Upper lobe of left lung (tissue), 4 donors: ENCODE measurements around the gene PGPEP1.

ENCODE experiments used
- EP300 ChIP-seq, 4 donors: sonication (generic); formaldehyde crosslinking; IDR thresholded peaks; one replicate each; pipeline ENCODE4 v1.5.1; 2017; ENCODE audit warnings: antibody characterized with exemption in 4 of 4, control low read depth in 2 of 4
- POLR2A ChIP-seq, 4 donors: fragments of 450-650 bp; IDR thresholded peaks; one replicate each; pipeline ENCODE4 v1.5.1; 2016 to 2017; ENCODE audit warnings: antibody characterized with exemption in 4 of 4, mild to moderate bottlenecking in 2 of 4
- TF ChIP-seq, protein P1 (sequence below), 6 experiments: fragments of 450-650 bp in 4 of 6; fragments of 200-600 bp in 2 of 6; sonication (generic) in 2 of 6; IDR thresholded peaks; one replicate each; pipeline ENCODE4 v1.5.1; 2016 to 2019; ENCODE audit warnings: antibody characterized with exemption in 6 of 6

DNA sequence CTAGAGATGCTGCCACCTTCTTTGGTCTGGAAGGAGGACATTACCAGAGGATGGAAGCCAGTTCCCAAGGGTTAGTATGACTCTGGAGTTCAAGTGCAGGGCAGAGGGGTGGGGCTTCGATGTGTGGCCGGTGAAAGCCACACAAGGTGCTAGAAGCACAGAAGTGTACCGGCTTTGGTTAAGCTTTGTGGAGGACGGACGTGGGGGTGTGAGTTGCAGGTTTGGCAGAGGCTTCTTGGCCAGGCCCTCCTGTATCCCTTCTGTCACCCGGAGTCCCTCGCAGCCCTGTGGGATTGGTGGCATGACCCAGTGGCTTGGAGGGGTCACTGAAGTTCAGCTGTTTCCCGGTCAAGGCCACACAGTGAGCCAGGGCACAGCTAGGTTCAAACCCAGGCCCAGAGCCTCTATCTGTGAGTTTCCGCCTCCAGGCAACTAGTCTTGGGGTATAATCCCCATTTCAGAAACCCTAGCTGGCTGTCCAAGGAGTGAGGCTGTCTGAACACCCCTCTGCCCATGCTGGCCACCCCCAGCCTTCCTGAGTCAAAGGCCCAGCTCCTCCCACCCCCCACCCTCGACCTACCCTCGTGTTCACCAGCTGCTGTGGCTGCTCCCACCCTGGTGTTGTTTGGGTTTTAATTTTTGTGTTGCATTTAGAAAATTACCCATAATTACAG is 74.2 kb downstream of the PGPEP1 start:
- TF ChIP-seq EP300 (IDR thresholded peaks at IDR 0.05): no peak
- TF ChIP-seq, protein P1, sequence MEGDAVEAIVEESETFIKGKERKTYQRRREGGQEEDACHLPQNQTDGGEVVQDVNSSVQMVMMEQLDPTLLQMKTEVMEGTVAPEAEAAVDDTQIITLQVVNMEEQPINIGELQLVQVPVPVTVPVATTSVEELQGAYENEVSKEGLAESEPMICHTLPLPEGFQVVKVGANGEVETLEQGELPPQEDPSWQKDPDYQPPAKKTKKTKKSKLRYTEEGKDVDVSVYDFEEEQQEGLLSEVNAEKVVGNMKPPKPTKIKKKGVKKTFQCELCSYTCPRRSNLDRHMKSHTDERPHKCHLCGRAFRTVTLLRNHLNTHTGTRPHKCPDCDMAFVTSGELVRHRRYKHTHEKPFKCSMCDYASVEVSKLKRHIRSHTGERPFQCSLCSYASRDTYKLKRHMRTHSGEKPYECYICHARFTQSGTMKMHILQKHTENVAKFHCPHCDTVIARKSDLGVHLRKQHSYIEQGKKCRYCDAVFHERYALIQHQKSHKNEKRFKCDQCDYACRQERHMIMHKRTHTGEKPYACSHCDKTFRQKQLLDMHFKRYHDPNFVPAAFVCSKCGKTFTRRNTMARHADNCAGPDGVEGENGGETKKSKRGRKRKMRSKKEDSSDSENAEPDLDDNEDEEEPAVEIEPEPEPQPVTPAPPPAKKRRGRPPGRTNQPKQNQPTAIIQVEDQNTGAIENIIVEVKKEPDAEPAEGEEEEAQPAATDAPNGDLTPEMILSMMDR (IDR thresholded peaks at IDR 0.05): no peak
- TF ChIP-seq POLR2A (IDR thresholded peaks at IDR 0.05): no peak
